Progenitor cell of endocrine pancreas (in vitro differentiated cells): ENCODE measurements around the gene NOL8. TPM values are rescaled to one million over a fixed set of nuclear protein-coding genes. Genes with fewer than 3 reads are reported as not detected.

Experiments used
- DNase-seq: peaks from one replicate; pipeline ENCODE4 v3.0.0; 2021; ENCODE audit warnings: low spot score; ENCODE audit not compliant: unreplicated experiment
- H3K27ac Mint-ChIP-seq: 2 replicates; pipeline ENCODE4 v1.8.0; 2021; ENCODE audit warnings: mild to moderate bottlenecking, moderate library complexity, mixed read lengths
- H3K27me3 Mint-ChIP-seq: 2 replicates; pipeline ENCODE4 v1.8.0; 2021; ENCODE audit warnings: mixed read lengths
- H3K36me3 Mint-ChIP-seq: 2 replicates; pipeline ENCODE4 v1.8.0; 2022; ENCODE audit warnings: mixed read lengths; ENCODE audit not compliant: insufficient read depth
- H3K4me1 Mint-ChIP-seq: 2 replicates; pipeline ENCODE4 v1.8.0; 2021; ENCODE audit warnings: low read depth, mixed read lengths
- H3K4me3 Mint-ChIP-seq: 2 replicates; pipeline ENCODE4 v1.8.0; 2021; ENCODE audit warnings: low read depth, mild to moderate bottlenecking, moderate library complexity, mixed read lengths
- H3K9me3 Mint-ChIP-seq: 2 replicates; pipeline ENCODE4 v1.8.0; 2021; ENCODE audit warnings: low read depth, mixed read lengths
- total RNA-seq: library from RNA; stranded (reverse); gene quantifications from 2 replicates; pipeline ENCODE4 v1.2.1, GENCODE V29; 2021
- TF ChIP-seq, protein P1 (sequence below): fragments of 200-600 bp; sonication (generic); IDR thresholded peaks from one replicate; pipeline ENCODE4 v1.5.0; 2021; ENCODE audit warnings: antibody characterized with exemption, mild to moderate bottlenecking; ENCODE audit not compliant: unreplicated experiment

Gene NOL8
- total RNA-seq, 1 donor from 2014 or later = 38.3 TPM

DNA sequence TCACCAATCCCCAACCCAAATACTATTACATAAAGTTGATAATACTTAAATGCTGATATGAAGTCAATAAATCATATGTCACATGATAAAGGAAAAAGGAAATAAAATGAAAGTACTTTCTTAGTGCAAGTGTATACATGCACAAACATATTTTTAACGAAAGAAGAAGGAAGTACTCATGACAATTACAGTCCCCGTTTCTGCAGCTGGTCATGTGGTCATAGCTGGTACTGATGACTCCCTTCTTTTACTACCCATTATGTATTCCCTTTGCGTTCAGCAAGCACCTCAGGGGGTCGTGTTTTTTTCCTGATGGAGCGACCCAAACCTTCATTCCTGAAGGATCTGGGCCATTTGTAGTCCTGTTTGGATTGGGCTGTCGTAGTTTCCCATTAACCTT is 27.9 kb upstream of the NOL8 start:
- DNase-seq = no peak
- Mint-ChIP-seq H3K4me3 (no peak overlapping the region), H3K27ac (no peak overlapping the region), H3K27me3 (no peaks in the 10 kb centered on the region), H3K36me3 (peaks cover 22% of the 10 kb centered on the region), H3K9me3 (peaks cover 27% of the 10 kb centered on the region), H3K4me1 (no peaks in the 10 kb centered on the region)
- TF ChIP-seq, protein P1, sequence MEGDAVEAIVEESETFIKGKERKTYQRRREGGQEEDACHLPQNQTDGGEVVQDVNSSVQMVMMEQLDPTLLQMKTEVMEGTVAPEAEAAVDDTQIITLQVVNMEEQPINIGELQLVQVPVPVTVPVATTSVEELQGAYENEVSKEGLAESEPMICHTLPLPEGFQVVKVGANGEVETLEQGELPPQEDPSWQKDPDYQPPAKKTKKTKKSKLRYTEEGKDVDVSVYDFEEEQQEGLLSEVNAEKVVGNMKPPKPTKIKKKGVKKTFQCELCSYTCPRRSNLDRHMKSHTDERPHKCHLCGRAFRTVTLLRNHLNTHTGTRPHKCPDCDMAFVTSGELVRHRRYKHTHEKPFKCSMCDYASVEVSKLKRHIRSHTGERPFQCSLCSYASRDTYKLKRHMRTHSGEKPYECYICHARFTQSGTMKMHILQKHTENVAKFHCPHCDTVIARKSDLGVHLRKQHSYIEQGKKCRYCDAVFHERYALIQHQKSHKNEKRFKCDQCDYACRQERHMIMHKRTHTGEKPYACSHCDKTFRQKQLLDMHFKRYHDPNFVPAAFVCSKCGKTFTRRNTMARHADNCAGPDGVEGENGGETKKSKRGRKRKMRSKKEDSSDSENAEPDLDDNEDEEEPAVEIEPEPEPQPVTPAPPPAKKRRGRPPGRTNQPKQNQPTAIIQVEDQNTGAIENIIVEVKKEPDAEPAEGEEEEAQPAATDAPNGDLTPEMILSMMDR = no peak

DNA sequence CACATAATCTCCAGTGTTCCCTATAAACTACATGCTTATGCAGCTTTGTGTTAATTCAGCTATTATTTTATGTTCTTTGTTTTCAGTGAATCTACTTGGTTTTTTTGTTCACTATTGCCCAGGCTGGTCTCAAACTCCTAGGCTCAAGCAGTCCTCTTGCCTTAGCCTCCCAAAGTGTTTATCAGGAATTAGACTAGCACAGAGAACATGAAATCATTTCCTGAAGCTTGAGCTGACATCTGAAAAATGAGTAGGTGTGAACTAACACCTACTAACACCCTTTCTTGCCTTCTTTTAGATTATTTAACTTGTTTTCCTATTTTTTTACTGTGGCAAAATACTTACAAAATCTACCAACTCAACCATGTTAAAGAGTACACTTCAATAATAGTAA is 25.6 kb upstream of the NOL8 start:
- DNase-seq = no peak
- H3K27ac Mint-ChIP-seq = no peak overlapping the region
- peaks cover 12% of the 10 kb centered on the region for H3K36me3 Mint-ChIP-seq
- TF ChIP-seq, protein P1 = no peak
- H3K27me3 Mint-ChIP-seq = no peaks in the 10 kb centered on the region
- no peak overlapping the region for H3K4me3 Mint-ChIP-seq
- peaks cover 17% of the 10 kb centered on the region for H3K9me3 Mint-ChIP-seq
- H3K4me1 Mint-ChIP-seq = no peaks in the 10 kb centered on the region

DNA sequence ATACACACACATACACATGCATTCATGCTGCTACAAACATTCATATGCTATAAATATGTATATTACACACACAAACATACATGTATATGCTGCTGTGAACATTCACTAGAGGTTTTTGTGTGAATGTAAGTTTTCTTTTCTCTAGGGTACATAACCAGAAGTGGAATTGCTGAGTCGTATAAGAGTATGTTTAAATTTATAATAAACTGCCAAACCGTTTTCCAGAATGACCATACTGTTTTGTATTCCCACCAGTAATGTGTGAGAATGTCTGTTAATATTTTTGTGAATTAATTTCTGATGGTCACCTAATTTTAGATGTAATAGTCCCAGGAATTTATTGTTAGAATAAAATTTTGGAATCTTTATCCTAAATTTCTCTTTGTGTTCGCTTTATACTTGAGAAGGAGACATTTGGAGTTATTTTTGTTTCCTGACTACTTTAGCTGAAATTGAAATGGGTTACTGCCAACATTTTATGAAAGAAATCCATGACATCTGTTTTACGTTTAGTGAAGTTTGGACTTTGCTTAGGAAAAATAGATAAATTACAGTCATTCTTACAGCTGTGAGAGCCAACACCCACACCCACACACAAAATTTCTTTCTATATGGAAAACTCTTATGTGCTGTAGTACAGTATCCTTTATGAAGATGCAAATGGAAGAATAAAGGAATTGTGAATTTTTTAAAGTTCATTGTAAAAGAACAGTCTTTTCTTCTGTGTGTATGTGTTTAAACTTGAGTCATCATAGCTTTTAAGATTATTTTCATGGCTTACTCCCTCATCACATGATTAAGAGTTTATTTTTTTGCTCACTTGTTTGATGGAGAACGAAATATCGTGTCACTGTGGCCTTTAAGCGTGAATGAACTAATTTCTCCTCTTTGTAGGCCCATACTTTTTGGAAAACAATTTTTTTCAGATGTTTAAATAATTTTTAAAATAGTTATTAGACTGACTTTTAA is 24.9 kb upstream of the NOL8 start:
- peaks cover 12% of the 10 kb centered on the region for H3K36me3 Mint-ChIP-seq
- peaks cover 13% of the 10 kb centered on the region for H3K9me3 Mint-ChIP-seq
- no peaks in the 10 kb centered on the region for H3K4me1 Mint-ChIP-seq
- DNase-seq = no peak
- no peaks in the 10 kb centered on the region for H3K27me3 Mint-ChIP-seq
- TF ChIP-seq, protein P1 = no peak
- no peak overlapping the region for H3K27ac Mint-ChIP-seq
- H3K4me3 Mint-ChIP-seq = no peak overlapping the region

DNA sequence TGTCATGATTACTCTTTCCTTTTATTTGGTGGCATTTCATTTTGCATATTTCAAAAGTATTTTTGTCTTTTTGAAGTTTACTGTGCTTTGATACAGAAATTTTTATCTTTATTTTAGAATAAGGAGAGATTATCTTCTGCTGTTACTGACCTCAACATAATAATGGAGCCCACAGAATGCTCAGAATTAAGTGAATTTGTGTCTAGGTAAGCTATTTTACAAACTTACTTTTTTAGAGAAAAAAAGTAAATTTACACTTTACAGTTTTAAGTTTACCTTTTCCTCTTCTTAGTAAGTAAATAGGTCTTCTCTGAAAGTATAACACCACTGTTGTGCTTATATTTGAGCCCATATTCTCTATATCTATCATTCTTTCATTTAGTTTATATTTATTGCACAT is 20.4 kb upstream of the NOL8 start:
- no peaks in the 10 kb centered on the region for H3K4me1 Mint-ChIP-seq
- peaks cover 4% of the 10 kb centered on the region for H3K36me3 Mint-ChIP-seq
- H3K27ac Mint-ChIP-seq = no peak overlapping the region
- peaks cover 4% of the 10 kb centered on the region for H3K9me3 Mint-ChIP-seq
- TF ChIP-seq, protein P1 = no peak
- no peaks in the 10 kb centered on the region for H3K27me3 Mint-ChIP-seq
- no peak overlapping the region for H3K4me3 Mint-ChIP-seq
- no peak for DNase-seq

DNA sequence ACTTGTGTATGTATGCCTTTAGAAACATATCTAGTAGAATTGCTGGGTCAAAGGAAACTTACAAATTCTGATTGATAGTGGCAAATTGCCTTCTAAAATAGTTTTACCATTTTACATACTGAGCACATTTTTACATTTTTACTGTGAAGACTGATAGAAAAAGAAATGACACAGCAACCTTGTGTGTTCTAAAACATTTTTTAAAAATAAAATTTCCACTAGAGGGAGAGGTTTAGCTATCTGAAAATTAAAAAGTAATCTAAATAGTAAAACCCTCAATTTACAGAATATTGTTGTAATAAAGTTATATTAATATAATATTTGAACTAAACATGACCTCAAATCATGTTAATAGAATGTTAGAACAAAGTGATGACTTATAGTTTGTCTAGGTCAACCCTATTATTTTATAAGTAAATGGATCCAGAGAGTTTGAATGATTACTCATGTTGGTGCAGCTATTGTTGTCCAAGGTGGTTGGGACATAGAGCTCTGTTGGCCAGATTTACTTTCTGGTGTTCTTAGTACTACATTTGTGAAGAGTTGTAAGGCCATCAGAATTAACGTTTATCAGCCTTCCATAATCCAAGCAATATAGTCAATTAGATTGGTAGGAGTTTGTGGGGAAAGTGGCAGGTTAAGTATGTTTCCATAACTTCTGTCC is 17.8 kb upstream of the NOL8 start:
- Mint-ChIP-seq H3K27ac (no peak overlapping the region), H3K4me3 (no peak overlapping the region), H3K9me3 (peaks cover 4% of the 10 kb centered on the region), H3K36me3 (peaks cover 7% of the 10 kb centered on the region), H3K4me1 (no peaks in the 10 kb centered on the region), H3K27me3 (no peaks in the 10 kb centered on the region)
- TF ChIP-seq, protein P1 = no peak
- no peak for DNase-seq
